Ishikawa (cell line): Measurements from ENCODE around the gene DLST.

ENCODE experiments used
- EP300 ChIP-seq: IDR thresholded peaks from 2 replicates; pipeline ENCODE4 v1.6.1; 2012; ENCODE audit warnings: borderline replicate concordance
- TAF1 ChIP-seq: IDR thresholded peaks from 2 replicates; pipeline ENCODE4 v1.6.1; 2012; ENCODE audit warnings: low read depth, mild to moderate bottlenecking

DNA sequence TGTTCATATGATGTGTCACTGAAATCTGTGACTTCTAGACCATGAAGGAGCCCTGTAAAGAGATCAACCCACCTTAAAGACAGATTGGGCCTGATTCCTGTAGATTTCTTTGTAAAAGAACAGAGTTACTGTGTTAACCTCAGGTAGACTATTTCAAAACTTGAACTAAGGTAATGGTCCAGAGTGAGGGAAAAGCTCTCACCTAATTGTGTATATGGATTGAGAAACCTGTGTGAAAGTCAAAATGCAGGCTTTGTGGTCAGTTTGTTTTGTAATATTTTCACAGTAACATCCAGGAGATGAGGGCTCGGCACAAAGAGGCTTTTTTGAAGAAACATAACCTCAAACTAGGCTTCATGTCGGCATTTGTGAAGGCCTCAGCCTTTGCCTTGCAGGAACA, 16.4 kb downstream of the DLST start:
- TF ChIP-seq TAF1 (no peak), EP300 (no peak)
